ENCODE results near the gene ZMAT5. TPM values are rescaled to one million over a fixed set of nuclear protein-coding genes. Genes with fewer than 3 reads are reported as not detected.

The ZMAT5 gene
- total RNA-seq, 1 donor from 2014 or later, result 18.8 TPM

- no peak overlapping the region for H3K27ac Mint-ChIP-seq (ENCODE audit: unreplicated experiment)
- no peaks in the 10 kb centered on the region for H3K27me3 Mint-ChIP-seq (ENCODE audit: low read depth)
- H3K4me3 Mint-ChIP-seq (ENCODE audit: unreplicated experiment), result no peak overlapping the region
- DNase-seq (ENCODE audit: low spot score), result no peak
- H3K9me3 Mint-ChIP-seq (ENCODE audit: low read depth), result no peaks in the 10 kb centered on the region
- no peaks in the 10 kb centered on the region for H3K4me1 Mint-ChIP-seq (ENCODE audit: low read depth)
- TF ChIP-seq, protein P1, sequence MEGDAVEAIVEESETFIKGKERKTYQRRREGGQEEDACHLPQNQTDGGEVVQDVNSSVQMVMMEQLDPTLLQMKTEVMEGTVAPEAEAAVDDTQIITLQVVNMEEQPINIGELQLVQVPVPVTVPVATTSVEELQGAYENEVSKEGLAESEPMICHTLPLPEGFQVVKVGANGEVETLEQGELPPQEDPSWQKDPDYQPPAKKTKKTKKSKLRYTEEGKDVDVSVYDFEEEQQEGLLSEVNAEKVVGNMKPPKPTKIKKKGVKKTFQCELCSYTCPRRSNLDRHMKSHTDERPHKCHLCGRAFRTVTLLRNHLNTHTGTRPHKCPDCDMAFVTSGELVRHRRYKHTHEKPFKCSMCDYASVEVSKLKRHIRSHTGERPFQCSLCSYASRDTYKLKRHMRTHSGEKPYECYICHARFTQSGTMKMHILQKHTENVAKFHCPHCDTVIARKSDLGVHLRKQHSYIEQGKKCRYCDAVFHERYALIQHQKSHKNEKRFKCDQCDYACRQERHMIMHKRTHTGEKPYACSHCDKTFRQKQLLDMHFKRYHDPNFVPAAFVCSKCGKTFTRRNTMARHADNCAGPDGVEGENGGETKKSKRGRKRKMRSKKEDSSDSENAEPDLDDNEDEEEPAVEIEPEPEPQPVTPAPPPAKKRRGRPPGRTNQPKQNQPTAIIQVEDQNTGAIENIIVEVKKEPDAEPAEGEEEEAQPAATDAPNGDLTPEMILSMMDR (IDR thresholded peaks at IDR 0.05), result no peak
- peaks cover 38% of the 10 kb centered on the region for H3K36me3 Mint-ChIP-seq (ENCODE audit: low read depth)
Observed at GRCh38 chr22:29804985-29805384, 38.2 kb upstream of the ZMAT5 start.

GRCh38 chr22:29803190-29803589 lies 36.4 kb upstream of the ZMAT5 start:
- H3K36me3 Mint-ChIP-seq (ENCODE audit: low read depth), result peaks cover 39% of the 10 kb centered on the region
- TF ChIP-seq, protein P1 (IDR thresholded peaks at IDR 0.05), result no peak
- H3K9me3 Mint-ChIP-seq (ENCODE audit: low read depth), result no peaks in the 10 kb centered on the region
- H3K4me1 Mint-ChIP-seq (ENCODE audit: low read depth), result peaks cover 16% of the 10 kb centered on the region
- H3K4me3 Mint-ChIP-seq (ENCODE audit: unreplicated experiment), result no peak overlapping the region
- DNase-seq (ENCODE audit: low spot score), result no peak
- no peaks in the 10 kb centered on the region for H3K27me3 Mint-ChIP-seq (ENCODE audit: low read depth)
- H3K27ac Mint-ChIP-seq (ENCODE audit: unreplicated experiment), result no peak overlapping the region

GRCh38 chr22:29801796-29802195 lies 35.0 kb upstream of the ZMAT5 start:
- Mint-ChIP-seq H3K36me3 (ENCODE audit: low read depth) (peaks cover 34% of the 10 kb centered on the region), H3K27me3 (ENCODE audit: low read depth) (no peaks in the 10 kb centered on the region), H3K9me3 (ENCODE audit: low read depth) (no peaks in the 10 kb centered on the region), H3K27ac (ENCODE audit: unreplicated experiment) (no peak overlapping the region), H3K4me1 (ENCODE audit: low read depth) (peaks cover 16% of the 10 kb centered on the region), H3K4me3 (ENCODE audit: unreplicated experiment) (no peak overlapping the region)
- DNase-seq (ENCODE audit: low spot score), result no peak
- TF ChIP-seq, protein P1 (IDR thresholded peaks at IDR 0.05), result no peak

DNA sequence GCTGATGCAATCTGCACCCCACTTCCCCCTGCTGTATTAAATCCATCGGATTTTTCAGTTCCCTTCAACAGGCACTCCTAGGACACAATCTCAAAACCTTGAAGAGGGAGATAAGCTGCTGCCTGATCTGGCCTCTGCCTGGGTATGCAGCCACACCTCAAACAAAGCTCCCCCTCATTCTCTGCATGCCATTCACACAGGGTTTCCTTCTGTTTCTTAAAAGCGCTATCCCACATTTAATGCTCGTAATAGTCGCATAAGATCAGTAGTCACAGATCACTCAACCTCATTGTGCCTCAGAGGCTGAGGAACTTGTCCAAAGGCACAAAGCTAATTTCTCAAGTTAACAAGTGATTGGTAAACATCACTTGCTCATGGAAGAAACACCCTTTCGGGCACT lies 34.3 kb upstream of the ZMAT5 start:
- H3K9me3 Mint-ChIP-seq (ENCODE audit: low read depth), result no peaks in the 10 kb centered on the region
- no peak overlapping the region for H3K27ac Mint-ChIP-seq (ENCODE audit: unreplicated experiment)
- no peak for DNase-seq (ENCODE audit: low spot score)
- peaks cover 20% of the 10 kb centered on the region for H3K4me1 Mint-ChIP-seq (ENCODE audit: low read depth)
- TF ChIP-seq, protein P1 (IDR thresholded peaks at IDR 0.05), result no peak
- H3K36me3 Mint-ChIP-seq (ENCODE audit: low read depth), result peaks cover 33% of the 10 kb centered on the region
- H3K27me3 Mint-ChIP-seq (ENCODE audit: low read depth), result no peaks in the 10 kb centered on the region
- no peak overlapping the region for H3K4me3 Mint-ChIP-seq (ENCODE audit: unreplicated experiment)

- no peaks in the 10 kb centered on the region for H3K9me3 Mint-ChIP-seq (ENCODE audit: low read depth)
- peak overlapping the region; percentile 49 for H3K27ac Mint-ChIP-seq (ENCODE audit: unreplicated experiment)
- peaks cover 26% of the 10 kb centered on the region for H3K36me3 Mint-ChIP-seq (ENCODE audit: low read depth)
- H3K27me3 Mint-ChIP-seq (ENCODE audit: low read depth), result no peaks in the 10 kb centered on the region
- peaks cover 28% of the 10 kb centered on the region for H3K4me1 Mint-ChIP-seq (ENCODE audit: low read depth)
- no peak for DNase-seq (ENCODE audit: low spot score)
- TF ChIP-seq, protein P1 (IDR thresholded peaks at IDR 0.05), result no peak
- no peak overlapping the region for H3K4me3 Mint-ChIP-seq (ENCODE audit: unreplicated experiment)
Observed at GRCh38 chr22:29799217-29799680, 32.4 kb upstream of the ZMAT5 start.
